GM10248 (cell line): Measurements from ENCODE around the gene COTL1.
"Not testable (repeated sequence)": the region's sequence is repeated elsewhere in the genome, so short reads cannot be mapped to it uniquely, and the experiment has no call there.

Source experiments
- CTCF ChIA-PET: fragments of 300-600 bp; sonication (Branson Sonifier 250); formaldehyde crosslinking; extraction: SDS; loops from one replicate; lab custom pipeline; 2021; ENCODE audit warnings: antibody characterized with exemption; lab: Yijun Ruan, JAX
- POLR2A ChIA-PET: fragments of 350-650 bp; sonication (Branson Sonifier 250); formaldehyde crosslinking; extraction: SDS; loops from one replicate; lab custom pipeline; 2020; ENCODE audit warnings: antibody characterized with exemption; lab: Yijun Ruan, JAX
- DNase-seq: peaks from one replicate; pipeline ENCODE4 v3.0.0; 2012; ENCODE audit errors: extremely low spot score
- CTCF ChIP-seq: IDR thresholded peaks from 2 replicates; pipeline ENCODE4 v1.5.1; 2012; ENCODE audit warnings: mild to moderate bottlenecking, low read depth; ENCODE audit errors: extremely low read depth, missing control alignments, control extremely low read depth

The COTL1 gene

GRCh38 chr16:84637709-84638108 is 19.8 kb upstream of the COTL1 start:
- ChIA-PET POLR2A (no interaction called here), CTCF (interaction anchor here (1.1 to 3.7 kb wide), 9 partner anchors 8 to 132 kb away, joined by 3 to 21 read pairs (median 5); no protein-coding TSS in a partner anchor)
- no peak for TF ChIP-seq CTCF
- no peak for DNase-seq

DNA sequence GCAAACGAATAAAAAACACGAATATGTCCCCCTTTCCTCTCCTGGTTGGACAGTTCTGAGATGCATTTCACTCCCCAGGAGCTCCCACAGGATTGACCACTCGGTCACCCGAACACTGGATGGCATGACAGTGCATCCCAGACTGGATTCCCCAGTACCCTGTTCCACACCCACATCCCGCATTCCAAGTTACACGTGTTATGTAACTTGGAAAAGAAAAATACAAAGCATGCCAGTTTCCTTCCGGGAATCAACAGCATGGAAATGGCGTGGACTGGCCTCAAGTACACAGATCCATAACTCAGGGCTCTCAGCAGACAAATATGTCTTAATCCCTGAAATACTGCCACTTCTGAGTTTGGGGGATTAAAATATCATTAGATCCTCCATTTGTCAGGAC is 17.8 kb upstream of the COTL1 start:
- TF ChIP-seq CTCF = no peak
- DNase-seq = no peak
- CTCF ChIA-PET = interaction anchor here (1.0 to 3.7 kb wide), 4 partner anchors 12 to 18 kb away, joined by 3 to 21 read pairs (median 4); partner anchors contain the start of gene COTL1
- POLR2A ChIA-PET = no interaction called here

GRCh38 chr16:84633622-84634021 is 15.7 kb upstream of the COTL1 start:
- POLR2A ChIA-PET = no interaction called here
- CTCF ChIA-PET = interaction anchor here (1.0 kb wide), 1 partner anchor 104 kb away, joined by 3 read pairs; no protein-coding TSS in a partner anchor
- TF ChIP-seq CTCF = no peak
- DNase-seq = no peak

DNA sequence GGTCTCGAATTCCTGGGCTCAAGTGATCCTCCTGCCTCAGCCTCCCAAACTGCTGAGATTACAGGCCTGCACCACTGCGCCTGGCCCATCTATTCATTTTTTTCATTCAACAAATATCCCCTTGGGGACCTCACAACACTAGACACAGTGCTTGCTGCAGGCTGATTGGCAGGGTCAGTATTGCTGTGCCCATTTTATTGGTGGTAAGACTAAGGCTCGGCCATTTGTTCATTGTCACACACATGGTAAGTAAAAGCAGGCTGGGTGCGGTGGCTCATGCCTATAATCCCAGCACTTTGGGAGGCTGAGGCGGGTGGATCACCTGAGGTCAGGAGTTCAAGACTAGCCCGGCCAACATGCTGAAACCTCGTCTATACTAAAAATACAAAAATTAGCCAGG is 15.0 kb upstream of the COTL1 start:
- DNase-seq, POLR2A ChIA-PET: not testable (repeated sequence)
- CTCF ChIA-PET = interaction anchor here (1.0 to 2.2 kb wide), 2 partner anchors 11 to 105 kb away, joined by 3 to 11 read pairs; no protein-coding TSS in a partner anchor

- no peak for TF ChIP-seq CTCF
- POLR2A ChIA-PET = no interaction called here
- no peak for DNase-seq
- CTCF ChIA-PET = interaction anchor here (0.9 to 2.2 kb wide), 3 partner anchors 10 to 121 kb away, joined by 3 to 11 read pairs (median 4); no protein-coding TSS in a partner anchor
These were observed 14.0 kb upstream of the COTL1 start for GRCh38 chr16:84631886-84632285.

- no peak for DNase-seq
- TF ChIP-seq CTCF = no peak
- ChIA-PET CTCF (interaction anchor here (0.9 to 2.2 kb wide), 3 partner anchors 9 to 120 kb away, joined by 3 to 11 read pairs (median 4); no protein-coding TSS in a partner anchor), POLR2A (no interaction called here)
These were observed 13.2 kb upstream of the COTL1 start for GRCh38 chr16:84631153-84631466.

GRCh38 chr16:84630446-84631152 is 12.7 kb upstream of the COTL1 start:
- no peak for DNase-seq
- no peak for TF ChIP-seq CTCF
- CTCF ChIA-PET = interaction anchor here (0.9 to 2.4 kb wide), 4 partner anchors 8 to 108 kb away, joined by 3 to 11 read pairs (median 5); no protein-coding TSS in a partner anchor
- POLR2A ChIA-PET = no interaction called here
